T follicular helper cell (primary cell): ENCODE measurements around the gene IGIP.

Source experiments
- DNase-seq: peaks from one replicate; pipeline ENCODE4 v3.0.0-alpha.2; 2020; ENCODE audit warnings: low read depth

The IGIP gene

GRCh38 chr5:140165101-140165922 lies 39.6 kb downstream of the IGIP start:
- DNase-seq = no peak

GRCh38 chr5:140165923-140166270 lies 40.2 kb downstream of the IGIP start:
- no peak for DNase-seq

- DNase-seq = no peak
Measured at GRCh38 chr5:140166911-140167310, 41.2 kb downstream of the IGIP start.

- no peak for DNase-seq
Measured at GRCh38 chr5:140168371-140168770, 42.6 kb downstream of the IGIP start.

- no peak for DNase-seq
Measured at GRCh38 chr5:140169410-140169809, 43.7 kb downstream of the IGIP start.

- no peak for DNase-seq
Measured at GRCh38 chr5:140172483-140172882, 46.7 kb downstream of the IGIP start.

- DNase-seq = no peak
Measured at GRCh38 chr5:140174014-140174413, 48.3 kb downstream of the IGIP start.

- peak; percentile 96 for DNase-seq
Measured at GRCh38 chr5:140174465-140175366, 49.0 kb downstream of the IGIP start, which contains the start of gene CYSTM1. TSS of gene CYSTM1 (plus strand) at chr5:140175188. CDS start at chr5:140194466, 19,278 bp downstream.

- peak; percentile 52 for DNase-seq
Measured at GRCh38 chr5:140175367-140176030, 49.8 kb downstream of the IGIP start.

GRCh38 chr5:140176031-140176387 lies 50.3 kb downstream of the IGIP start:
- DNase-seq = no peak

- no peak for DNase-seq
Measured at GRCh38 chr5:140178086-140178410, 52.3 kb downstream of the IGIP start.

GRCh38 chr5:140178482-140179116 lies 52.9 kb downstream of the IGIP start:
- no peak for DNase-seq
